ENCODE measurements around the gene HECTD2. TPM values are rescaled to one million over a fixed set of nuclear protein-coding genes. Genes with fewer than 3 reads are reported as not detected.
"Not testable (repeated sequence)": the region's sequence is repeated elsewhere in the genome, so short reads cannot be mapped to it uniquely, and the experiment has no call there.

HECTD2 gene, protein sequence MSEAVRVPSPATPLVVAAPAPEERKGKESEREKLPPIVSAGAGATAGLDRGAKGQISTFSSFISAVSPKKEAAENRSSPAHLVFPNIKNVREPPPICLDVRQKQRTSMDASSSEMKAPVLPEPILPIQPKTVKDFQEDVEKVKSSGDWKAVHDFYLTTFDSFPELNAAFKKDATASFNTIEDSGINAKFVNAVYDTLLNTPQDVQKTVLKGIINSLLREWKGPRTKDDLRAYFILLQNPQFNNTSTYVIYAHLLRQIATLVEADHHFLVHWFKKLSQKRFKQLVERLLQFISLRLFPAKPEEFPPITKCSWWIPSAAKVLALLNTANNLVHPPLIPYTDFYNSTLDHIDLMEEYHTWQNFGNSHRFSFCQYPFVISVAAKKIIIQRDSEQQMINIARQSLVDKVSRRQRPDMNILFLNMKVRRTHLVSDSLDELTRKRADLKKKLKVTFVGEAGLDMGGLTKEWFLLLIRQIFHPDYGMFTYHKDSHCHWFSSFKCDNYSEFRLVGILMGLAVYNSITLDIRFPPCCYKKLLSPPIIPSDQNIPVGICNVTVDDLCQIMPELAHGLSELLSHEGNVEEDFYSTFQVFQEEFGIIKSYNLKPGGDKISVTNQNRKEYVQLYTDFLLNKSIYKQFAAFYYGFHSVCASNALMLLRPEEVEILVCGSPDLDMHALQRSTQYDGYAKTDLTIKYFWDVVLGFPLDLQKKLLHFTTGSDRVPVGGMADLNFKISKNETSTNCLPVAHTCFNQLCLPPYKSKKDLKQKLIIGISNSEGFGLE
- 1 to 10 TPM; 1.9 to 2.2 TPM for total RNA-seq

DNA sequence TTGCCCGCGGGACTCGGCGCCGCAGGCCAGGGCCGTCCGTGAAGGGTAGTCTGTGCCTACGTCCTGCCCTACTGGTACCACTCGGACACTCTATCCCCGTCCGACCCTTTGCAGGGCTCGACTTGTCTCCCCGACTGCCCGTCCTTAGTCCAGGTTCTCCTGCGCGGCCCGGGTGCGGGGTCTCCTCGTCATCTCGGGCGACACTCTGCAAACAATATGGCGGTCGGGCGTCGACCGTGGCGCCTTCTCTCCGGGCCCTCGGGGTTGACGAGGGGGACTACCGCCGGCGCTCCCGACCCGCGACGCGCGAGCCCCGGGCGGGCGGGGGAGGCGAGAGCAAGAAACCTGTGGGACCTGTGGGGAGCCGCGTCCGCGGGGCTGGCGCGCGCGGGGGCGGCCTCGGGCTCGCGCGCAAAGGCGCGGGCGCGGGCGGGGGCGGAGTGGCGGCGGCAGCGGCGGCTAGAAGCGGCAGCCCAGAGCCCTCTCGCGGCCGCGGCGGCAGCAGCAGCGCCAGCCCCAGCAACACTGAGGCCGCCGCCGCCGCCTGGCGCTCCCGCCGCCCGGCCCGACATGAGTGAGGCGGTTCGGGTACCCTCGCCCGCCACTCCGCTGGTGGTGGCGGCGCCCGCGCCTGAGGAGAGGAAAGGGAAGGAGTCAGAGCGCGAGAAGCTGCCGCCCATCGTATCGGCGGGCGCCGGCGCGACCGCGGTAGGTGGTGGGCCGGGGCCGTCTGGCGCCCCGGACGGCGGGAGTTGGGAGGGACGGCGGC, at the start of gene HECTD2:
Gene HECTD2, plus strand, starts transcription at position 476 of the 769 bp plus-strand sequence. Its CDS starts 95 bp downstream, at position 571.
- Mint-ChIP-seq H3K27ac (peak within 1 kb of the TSS; percentile 87), H3K27me3 (peaks cover 29% of the 10 kb centered on the region), H3K36me3 (no peaks in the 10 kb centered on the region), H3K4me3 (peak within 1 kb of the TSS; percentile 86), H3K9me3 (no peaks in the 10 kb centered on the region), H3K4me1 (peaks cover 11% of the 10 kb centered on the region)
- DNase-seq: peak; percentile 90
- ATAC-seq (ENCODE audit: low read depth): peak; percentile 87
- POLR2A ChIA-PET: interaction anchor here (0.7 kb wide), 1 partner anchor 112 kb away, joined by 4 read pairs; no protein-coding TSS in a partner anchor

DNA sequence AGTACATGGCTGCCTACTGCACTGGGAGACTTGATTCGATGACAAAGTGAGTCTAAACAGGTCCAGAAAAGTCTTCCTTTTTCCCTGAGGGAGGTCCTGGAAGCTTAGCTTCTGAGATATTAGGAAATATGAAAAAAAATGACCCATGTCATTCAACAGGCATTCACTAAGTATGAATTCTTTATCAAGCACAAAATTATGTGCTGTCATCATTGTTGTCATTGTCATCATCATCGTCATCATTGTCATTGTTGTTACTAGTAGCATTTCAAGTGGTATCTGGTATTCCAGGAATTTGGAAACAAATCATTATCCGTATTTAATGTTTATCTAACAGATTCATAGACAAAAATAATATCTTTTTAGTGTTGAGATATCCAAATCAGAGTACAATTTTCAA, 49.7 kb upstream of the HECTD2 start:
- POLR2A ChIA-PET: no interaction called here
- ATAC-seq (ENCODE audit: low read depth) (no peak), DNase-seq (no peak)
- Mint-ChIP-seq H3K4me1 (no peaks in the 10 kb centered on the region), H3K9me3 (peaks cover 4% of the 10 kb centered on the region), H3K36me3 (no peaks in the 10 kb centered on the region), H3K27me3 (peaks cover 29% of the 10 kb centered on the region), H3K27ac (no peak overlapping the region), H3K4me3 (no peak overlapping the region)

DNA sequence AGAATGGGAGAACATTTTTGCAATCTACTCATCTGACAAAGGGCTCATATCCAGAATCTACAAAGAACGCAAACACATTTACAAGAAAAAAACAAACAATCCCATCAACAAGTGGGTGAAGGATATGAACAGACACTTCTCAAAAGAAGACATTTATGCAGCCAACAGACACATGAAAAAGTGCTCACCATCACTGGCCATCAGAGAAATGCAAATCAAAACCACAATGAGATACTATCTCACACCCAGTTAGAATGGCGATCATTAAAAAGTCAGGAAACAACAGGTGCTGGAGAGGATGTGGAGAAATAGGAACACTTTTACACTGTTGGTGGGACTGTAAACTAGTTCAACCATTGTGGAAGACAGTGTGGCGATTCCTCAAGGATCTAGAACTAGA, 44.6 kb upstream of the HECTD2 start:
- H3K9me3 Mint-ChIP-seq; H3K27ac Mint-ChIP-seq; POLR2A ChIA-PET; DNase-seq; H3K36me3 Mint-ChIP-seq; ATAC-seq (ENCODE audit: low read depth); H3K4me3 Mint-ChIP-seq; H3K4me1 Mint-ChIP-seq: not testable (repeated sequence)
- H3K27me3 Mint-ChIP-seq: peaks cover 12% of the 10 kb centered on the region

DNA sequence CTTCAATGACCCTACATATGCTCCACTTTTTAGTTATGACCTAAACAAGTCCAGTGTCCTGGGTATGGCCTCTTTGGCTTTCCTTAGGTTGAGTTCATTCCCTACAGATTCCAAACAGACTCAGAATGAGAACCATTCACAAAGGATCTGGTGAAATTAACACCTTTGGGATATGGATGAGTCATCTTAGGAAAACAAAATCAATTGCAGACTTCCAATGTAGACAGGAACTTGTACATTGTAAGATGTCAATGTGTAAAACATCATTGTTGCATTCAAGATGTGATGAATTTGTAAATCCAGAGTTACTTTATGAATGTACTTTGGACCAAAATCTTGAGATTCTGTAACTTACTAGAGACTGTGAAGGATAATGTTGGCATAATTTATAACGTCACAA, 43.4 kb upstream of the HECTD2 start:
- Mint-ChIP-seq H3K27ac (no peak overlapping the region), H3K4me3 (no peak overlapping the region), H3K36me3 (no peaks in the 10 kb centered on the region), H3K9me3 (peaks cover 6% of the 10 kb centered on the region), H3K27me3 (peaks cover 8% of the 10 kb centered on the region), H3K4me1 (no peaks in the 10 kb centered on the region)
- ATAC-seq (ENCODE audit: low read depth): no peak
- POLR2A ChIA-PET: no interaction called here
- DNase-seq: no peak

DNA sequence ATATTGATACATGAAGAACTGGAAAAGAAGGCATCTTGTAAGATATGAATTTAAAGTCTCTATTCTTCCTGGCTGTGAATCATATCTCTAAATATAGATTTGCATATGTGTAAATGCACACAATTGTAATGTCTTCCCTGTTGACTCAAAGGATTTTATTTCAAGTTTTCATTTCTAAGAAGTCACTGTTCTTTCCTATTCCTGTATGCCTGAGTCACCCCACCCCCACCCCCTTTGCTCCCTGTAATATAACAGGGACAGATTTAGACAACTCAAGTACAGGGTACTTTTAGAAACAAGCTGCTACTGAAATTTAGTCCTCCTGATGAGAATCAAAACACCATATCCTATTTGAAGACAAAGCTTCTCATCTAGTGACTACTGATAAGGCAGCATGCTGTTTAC, 43.0 kb upstream of the HECTD2 start:
- H3K36me3 Mint-ChIP-seq: no peaks in the 10 kb centered on the region
- H3K4me1 Mint-ChIP-seq: no peaks in the 10 kb centered on the region
- no peak for ATAC-seq (ENCODE audit: low read depth)
- POLR2A ChIA-PET: no interaction called here
- H3K27me3 Mint-ChIP-seq: peaks cover 8% of the 10 kb centered on the region
- H3K4me3 Mint-ChIP-seq: no peak overlapping the region
- no peak for DNase-seq
- no peak overlapping the region for H3K27ac Mint-ChIP-seq
- H3K9me3 Mint-ChIP-seq: peaks cover 6% of the 10 kb centered on the region

DNA sequence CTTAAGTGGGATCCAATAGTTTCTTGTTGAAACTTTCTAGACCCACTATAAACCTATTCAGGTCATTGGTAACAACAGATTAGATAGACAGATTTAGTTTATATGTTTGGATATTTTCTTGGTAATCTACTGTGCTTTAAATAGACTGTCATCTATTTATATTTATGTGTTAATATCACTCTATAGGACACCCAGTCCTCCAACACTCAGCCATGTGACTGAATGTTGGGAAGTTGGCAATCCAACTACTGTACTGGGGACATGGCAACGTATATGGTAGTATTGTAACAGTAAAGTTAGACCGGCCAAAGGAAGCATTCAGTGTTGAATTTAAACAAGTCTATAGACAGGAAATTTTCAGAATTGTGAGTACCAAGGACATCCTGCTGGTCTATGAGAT, 42.6 kb upstream of the HECTD2 start:
- Mint-ChIP-seq H3K27me3 (peaks cover 8% of the 10 kb centered on the region), H3K36me3 (no peaks in the 10 kb centered on the region), H3K4me1 (no peaks in the 10 kb centered on the region), H3K27ac (no peak overlapping the region), H3K9me3 (peaks cover 6% of the 10 kb centered on the region), H3K4me3 (no peak overlapping the region)
- POLR2A ChIA-PET: no interaction called here
- no peak for ATAC-seq (ENCODE audit: low read depth)
- DNase-seq: no peak

DNA sequence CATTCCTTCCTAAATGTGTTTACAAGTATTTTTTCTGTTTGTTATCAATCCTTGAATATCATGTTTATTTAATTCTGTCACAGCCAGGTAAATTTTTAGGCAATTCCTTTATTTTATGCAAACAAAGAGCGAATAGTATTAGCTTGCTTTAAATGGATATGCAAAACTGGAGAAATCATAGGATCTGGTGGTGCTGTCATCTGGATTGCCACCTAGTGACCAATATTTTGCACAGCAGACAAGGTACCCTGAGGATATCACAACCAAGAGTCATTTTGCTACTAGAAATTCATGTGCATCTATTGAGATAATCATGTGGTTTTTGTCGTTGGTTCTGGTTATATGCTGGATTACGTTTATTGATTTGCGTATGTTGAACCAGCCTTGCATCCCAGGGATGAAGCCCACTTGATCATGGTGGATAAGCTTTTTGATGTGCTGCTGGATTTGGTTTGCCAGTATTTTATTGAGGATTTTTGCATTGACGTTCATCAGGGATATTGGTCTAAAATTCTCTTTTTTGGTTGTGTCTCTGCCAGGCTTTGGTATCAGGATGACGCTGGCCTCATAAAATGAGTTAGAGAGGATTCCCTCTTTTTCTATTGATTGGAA, 40.1 kb upstream of the HECTD2 start:
- H3K27me3 Mint-ChIP-seq; H3K9me3 Mint-ChIP-seq; ATAC-seq (ENCODE audit: low read depth); H3K27ac Mint-ChIP-seq; H3K4me1 Mint-ChIP-seq; H3K4me3 Mint-ChIP-seq; DNase-seq; POLR2A ChIA-PET; H3K36me3 Mint-ChIP-seq: not testable (repeated sequence)

DNA sequence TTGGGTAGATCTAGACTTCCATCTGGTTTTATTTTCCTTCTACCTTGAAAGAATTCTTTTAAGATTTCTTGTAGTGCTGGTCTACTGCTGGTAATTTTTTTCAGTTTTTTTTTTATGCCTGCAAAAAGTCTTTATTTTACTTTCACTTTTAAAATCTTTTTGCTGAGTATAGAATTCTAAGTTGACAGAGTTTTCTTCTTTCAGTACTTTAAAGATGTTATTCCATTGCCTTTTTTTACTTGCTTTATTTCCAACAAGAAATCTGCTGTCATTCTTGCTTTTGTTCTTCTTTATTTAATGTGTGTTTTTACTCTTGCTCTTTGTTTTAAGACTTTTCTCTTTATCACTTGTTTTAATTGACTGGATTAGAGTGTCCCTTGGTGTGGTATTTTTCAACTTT, 36.1 kb upstream of the HECTD2 start:
- H3K36me3 Mint-ChIP-seq: peaks cover 2% of the 10 kb centered on the region
- no peak overlapping the region for H3K27ac Mint-ChIP-seq
- POLR2A ChIA-PET: no interaction called here
- peaks cover 9% of the 10 kb centered on the region for H3K27me3 Mint-ChIP-seq
- peaks cover 4% of the 10 kb centered on the region for H3K4me1 Mint-ChIP-seq
- DNase-seq (no peak), ATAC-seq (ENCODE audit: low read depth) (no peak)
- peaks cover 13% of the 10 kb centered on the region for H3K9me3 Mint-ChIP-seq
- no peak overlapping the region for H3K4me3 Mint-ChIP-seq

DNA sequence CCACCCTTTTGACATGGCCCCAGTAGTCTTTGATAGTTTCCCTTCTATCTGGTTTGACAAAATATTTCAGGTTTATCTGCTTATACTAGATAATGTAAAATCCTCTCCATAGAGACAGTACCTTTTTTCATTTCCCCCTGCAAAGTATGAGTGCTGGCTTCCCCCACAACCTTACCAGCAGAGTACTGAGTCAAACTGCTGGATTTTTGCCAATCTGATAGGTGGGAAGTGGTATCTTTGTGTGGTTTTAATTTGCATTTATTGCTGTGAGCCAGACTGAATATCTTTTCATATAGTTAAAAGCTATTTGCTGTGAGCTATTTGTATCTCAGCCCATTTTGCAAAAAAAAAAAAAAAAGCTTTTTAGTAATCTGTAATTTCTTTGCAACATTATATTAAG, 32.1 kb upstream of the HECTD2 start:
- ATAC-seq (ENCODE audit: low read depth) (no peak), DNase-seq (no peak)
- Mint-ChIP-seq H3K36me3 (peaks cover 2% of the 10 kb centered on the region), H3K4me1 (peaks cover 4% of the 10 kb centered on the region), H3K9me3 (peaks cover 13% of the 10 kb centered on the region), H3K27me3 (peaks cover 7% of the 10 kb centered on the region), H3K4me3 (no peak overlapping the region), H3K27ac (no peak overlapping the region)
- POLR2A ChIA-PET: interaction anchor here (0.6 kb wide), 1 partner anchor 80 kb away, joined by 3 read pairs; no protein-coding TSS in a partner anchor

DNA sequence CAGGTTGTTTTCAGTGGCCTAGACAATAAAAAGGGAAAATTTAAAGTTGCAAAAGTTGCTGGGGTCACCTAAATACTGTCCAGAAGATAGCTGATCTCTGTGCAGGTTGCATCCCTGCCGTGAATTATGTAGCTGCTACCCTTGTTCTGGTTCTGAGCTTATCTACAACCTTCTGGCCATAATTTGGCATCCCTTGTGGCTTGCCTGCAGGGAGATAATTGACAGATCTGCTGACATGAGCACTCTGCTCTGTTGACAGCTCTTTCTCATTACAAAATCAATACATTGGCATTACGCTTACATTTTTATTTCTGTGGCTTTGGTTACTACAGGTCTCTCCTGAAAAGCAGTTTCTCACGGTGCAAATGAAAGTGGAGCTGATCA, 29.3 kb upstream of the HECTD2 start:
- Mint-ChIP-seq H3K27me3 (peaks cover 14% of the 10 kb centered on the region), H3K36me3 (no peaks in the 10 kb centered on the region), H3K4me3 (no peak overlapping the region), H3K4me1 (peaks cover 4% of the 10 kb centered on the region), H3K9me3 (peaks cover 2% of the 10 kb centered on the region), H3K27ac (no peak overlapping the region)
- ATAC-seq (ENCODE audit: low read depth): no peak
- POLR2A ChIA-PET: no interaction called here
- DNase-seq: no peak

DNA sequence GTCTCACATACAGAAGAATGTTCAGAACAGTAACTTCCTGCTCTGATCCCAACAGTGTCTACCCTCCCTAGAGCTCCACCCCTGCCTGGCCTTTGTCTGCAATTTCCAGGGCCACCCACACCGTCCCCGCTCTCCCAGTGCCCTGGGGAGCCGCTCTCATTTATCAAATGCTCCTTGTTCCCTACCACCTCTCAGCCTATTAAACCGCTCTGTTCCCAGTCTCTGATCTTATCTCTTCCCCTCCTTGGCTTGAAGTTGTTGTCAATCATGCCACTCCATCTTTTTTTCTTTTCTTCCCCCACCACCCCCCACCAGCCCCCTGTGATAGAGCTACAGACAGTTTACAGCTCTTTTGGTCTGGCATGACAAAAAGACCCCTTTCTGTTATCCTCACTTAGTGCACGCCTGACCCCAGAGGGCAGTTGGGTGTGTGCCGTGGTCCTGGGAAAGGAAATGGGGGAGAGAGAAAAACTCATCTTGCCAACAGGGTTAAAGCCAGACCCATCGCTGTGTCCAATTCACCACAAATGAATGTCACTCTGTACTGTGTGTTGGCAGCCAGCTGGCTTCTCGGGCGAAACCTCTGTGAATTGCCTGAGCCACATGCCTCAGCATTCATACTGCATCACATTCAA, 28.8 kb upstream of the HECTD2 start:
- POLR2A ChIA-PET: no interaction called here
- H3K4me1 Mint-ChIP-seq: peaks cover 4% of the 10 kb centered on the region
- no peak for ATAC-seq (ENCODE audit: low read depth)
- no peak overlapping the region for H3K27ac Mint-ChIP-seq
- H3K4me3 Mint-ChIP-seq: no peak overlapping the region
- no peak for DNase-seq
- H3K27me3 Mint-ChIP-seq: peaks cover 14% of the 10 kb centered on the region
- no peaks in the 10 kb centered on the region for H3K36me3 Mint-ChIP-seq
- H3K9me3 Mint-ChIP-seq: peaks cover 2% of the 10 kb centered on the region

DNA sequence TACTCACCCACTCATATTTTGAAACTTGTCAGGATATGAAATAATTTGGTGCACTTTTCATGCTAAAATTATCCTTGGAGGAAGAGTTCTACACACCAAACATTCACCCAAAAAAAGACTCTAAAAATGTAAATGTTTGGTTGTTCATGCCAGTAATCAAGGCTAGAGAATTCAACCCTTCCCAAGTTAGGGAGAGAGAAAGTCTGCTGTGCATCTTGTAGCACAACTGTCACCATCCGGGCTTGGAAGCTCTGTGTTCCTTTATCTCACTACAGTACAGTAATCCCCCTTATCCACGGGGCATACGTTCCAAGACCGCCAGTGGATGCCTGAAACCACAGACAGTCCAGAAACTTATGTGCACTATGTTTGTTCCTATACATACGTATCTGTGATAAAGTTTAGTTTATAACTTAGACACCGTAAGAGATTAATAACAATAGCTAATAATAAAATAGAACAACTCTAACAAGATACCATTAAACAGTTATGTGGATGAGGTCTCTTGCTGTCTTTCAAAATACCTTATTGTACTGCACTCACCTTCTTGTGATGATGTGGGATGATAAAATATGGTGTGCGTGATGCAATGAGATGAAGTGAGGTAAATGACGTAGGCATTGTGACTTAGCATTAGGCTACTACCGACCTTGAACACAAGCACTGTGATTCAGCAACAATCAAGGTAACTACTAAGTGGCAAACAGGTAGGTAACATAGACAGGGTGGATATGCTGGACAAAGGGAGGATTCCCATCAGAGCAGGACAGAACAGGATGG, 24.6 kb upstream of the HECTD2 start:
- H3K9me3 Mint-ChIP-seq: no peaks in the 10 kb centered on the region
- no peak overlapping the region for H3K27ac Mint-ChIP-seq
- ATAC-seq (ENCODE audit: low read depth): no peak
- no peaks in the 10 kb centered on the region for H3K36me3 Mint-ChIP-seq
- peaks cover 3% of the 10 kb centered on the region for H3K4me1 Mint-ChIP-seq
- peaks cover 27% of the 10 kb centered on the region for H3K27me3 Mint-ChIP-seq
- POLR2A ChIA-PET: no interaction called here
- no peak for DNase-seq
- no peak overlapping the region for H3K4me3 Mint-ChIP-seq
